CD14-positive monocyte (primary cell): Measurements from ENCODE around the gene CFAP157. TPM values are rescaled to one million over a fixed set of nuclear protein-coding genes. Genes with fewer than 3 reads are reported as not detected.
A peak's percentile ranks its signal among the peaks of the same experiment; 100 is the strongest.

Experiments
- DNase-seq, 3 donors: peaks; one replicate each; pipeline ENCODE4 v3.0.0-alpha.2; 2011 to 2022
- H2AFZ ChIP-seq: 2 replicates; pipeline ENCODE4 v1.6.0; 2012; ENCODE audit warnings: mild to moderate bottlenecking, low read depth, low read length, inconsistent platforms; ENCODE audit not compliant: insufficient read depth, poor library complexity, severe bottlenecking
- H3K27ac ChIP-seq, 2 donors: 1 replicate in 1 of 2; 2 replicates in 1 of 2; pipeline ENCODE4 v1.5.1; 2012 to 2013; ENCODE audit warnings: low read length in 2 of 2, control low read depth in 1 of 2, inconsistent platforms in 1 of 2, low read depth in 1 of 2, mild to moderate bottlenecking in 1 of 2
- H3K27me3 ChIP-seq, 2 donors: one replicate each; pipeline versions ENCODE4 v1.6.0 to v1.6.1; 2011 to 2013; ENCODE audit warnings: low read length in 2 of 2; ENCODE audit not compliant: control insufficient read depth in 2 of 2, insufficient read depth in 2 of 2
- H3K36me3 ChIP-seq, 2 donors: replicated peaks in 1 of 2; 1 replicate in 1 of 2; 2 replicates in 1 of 2; pipeline versions ENCODE4 v1.5.1 to v1.6.1; 2012 to 2013; ENCODE audit warnings: low read length in 2 of 2, control low read depth in 1 of 2, inconsistent platforms in 1 of 2, mild to moderate bottlenecking in 1 of 2; ENCODE audit not compliant: insufficient read depth in 2 of 2, control insufficient read depth in 1 of 2
- H3K4me1 ChIP-seq, 2 donors: 1 replicate in 1 of 2; 2 replicates in 1 of 2; pipeline versions ENCODE4 v1.5.1 to v1.6.1; 2012 to 2013; ENCODE audit warnings: low read length in 2 of 2, control low read depth in 1 of 2, inconsistent platforms in 1 of 2, mild to moderate bottlenecking in 1 of 2, moderate library complexity in 1 of 2; ENCODE audit not compliant: insufficient read depth in 2 of 2, control insufficient read depth in 1 of 2
- H3K4me2 ChIP-seq: replicated peaks from 2 replicates; pipeline ENCODE3; 2012; ENCODE audit warnings: low read length, moderate library complexity, mild to moderate bottlenecking; ENCODE audit not compliant: poor library complexity, severe bottlenecking; ENCODE audit errors: extremely low read depth
- H3K4me3 ChIP-seq, 3 experiments: fragments of 200-600 bp in 1 of 3; sonication (generic) in 1 of 3; replicated peaks in 1 of 3; 1 replicate in 2 of 3; 2 replicates in 1 of 3; pipeline ENCODE4 v1.5.1; 2011 to 2013; ENCODE audit warnings: low read length in 3 of 3, mild to moderate bottlenecking in 3 of 3, control low read depth in 2 of 3, low read depth in 2 of 3, inconsistent platforms in 1 of 3, moderate library complexity in 1 of 3
- H3K79me2 ChIP-seq: 2 replicates; pipeline ENCODE4 v1.6.0; 2012; ENCODE audit warnings: mild to moderate bottlenecking, control low read depth, inconsistent platforms, low read length, moderate library complexity; ENCODE audit not compliant: insufficient read depth
- H3K9ac ChIP-seq: 2 replicates; pipeline ENCODE4 v1.6.0; 2017; ENCODE audit warnings: low read length, mild to moderate bottlenecking; ENCODE audit not compliant: insufficient read depth, poor library complexity, severe bottlenecking
- H3K9me3 ChIP-seq, 2 donors: replicated peaks in 1 of 2; 1 replicate in 1 of 2; 2 replicates in 1 of 2; pipeline versions ENCODE4 v1.5.1 to v1.6.1; 2012 to 2013; ENCODE audit warnings: low read length in 2 of 2, control low read depth in 1 of 2; ENCODE audit not compliant: control insufficient read depth in 1 of 2, insufficient read depth in 1 of 2
- H4K20me1 ChIP-seq: 2 replicates; pipeline ENCODE4 v1.6.0; 2012; ENCODE audit warnings: mild to moderate bottlenecking, low read length, control low read depth, moderate library complexity; ENCODE audit not compliant: insufficient read depth
- H3K27ac Mint-ChIP-seq, 7 donors: one replicate each; pipeline ENCODE4 v1.8.0; 2020; ENCODE audit warnings: mild to moderate bottlenecking in 7 of 7, mixed read lengths in 7 of 7, moderate library complexity in 6 of 7, inconsistent platforms in 2 of 7
- H3K27me3 Mint-ChIP-seq, 3 donors: one replicate each; pipeline ENCODE4 v1.8.0; 2021 to 2022; ENCODE audit warnings: low read depth in 3 of 3, mild to moderate bottlenecking in 3 of 3, mixed read lengths in 3 of 3, moderate library complexity in 3 of 3, inconsistent platforms in 1 of 3
- H3K36me3 Mint-ChIP-seq, 2 donors: one replicate each; pipeline ENCODE4 v1.8.0; 2020; ENCODE audit warnings: mixed read lengths in 2 of 2, inconsistent platforms in 1 of 2, mild to moderate bottlenecking in 1 of 2
- H3K4me1 Mint-ChIP-seq: one replicate; pipeline ENCODE4 v1.8.0; 2020; ENCODE audit warnings: mild to moderate bottlenecking, mixed read lengths
- H3K4me3 Mint-ChIP-seq, 2 donors: one replicate each; pipeline ENCODE4 v1.8.0; 2020; ENCODE audit warnings: mild to moderate bottlenecking in 2 of 2, mixed read lengths in 2 of 2, moderate library complexity in 1 of 2
- H3K9me3 Mint-ChIP-seq, 7 donors: one replicate each; pipeline ENCODE4 v1.8.0; 2020 to 2022; ENCODE audit warnings: mixed read lengths in 7 of 7, mild to moderate bottlenecking in 6 of 7, moderate library complexity in 6 of 7, inconsistent platforms in 2 of 7
- CTCF ChIP-seq: fragments of 200-600 bp; IDR thresholded peaks from one replicate; pipeline ENCODE4 v1.8.0; 2022; ENCODE audit warnings: antibody characterized with exemption, mild to moderate bottlenecking
- WGBS: methylation state at CpG from one replicate; pipeline ENCODE4 v1.1.5; 2013; ENCODE audit warnings: missing lambda C conversion rate; ENCODE audit not compliant: insufficient coverage; 5-methylcytosine and 5-hydroxymethylcytosine counted together
- intact Hi-C, 2 donors: fragments of 100-400 bp; cut with micrococcal nuclease; formaldehyde crosslinking; loops; one replicate each; pipeline versions ENCODE4 v1.15.0 to v1.15.1; 2023
- polyA plus RNA-seq, 3 donors: library from polyadenylated mRNA; depleted of rRNA in 1 of 3; unstranded in 2 of 3; stranded (reverse) in 1 of 3; fragments of 300-500 nt in 2 of 3; fragments of >200 nt in 1 of 3; fragmentation: Illumina TruSeq in 2 of 3; gene quantifications; 1 replicate in 2 of 3; 2 replicates in 1 of 3; pipeline ENCODE4 v1.2.3, GENCODE V29; 2012 to 2021

Gene CFAP157
- polyA plus RNA-seq, 3 donors: 0.06 to 0.09 TPM; not detected in 1

- Histone ChIP-seq H3K79me2 (no peaks in the 10 kb centered on the region), H3K27ac (no peak overlapping the region), H3K4me2 (no peak overlapping the region), H3K36me3 (no peaks in the 10 kb centered on the region), H4K20me1 (no peaks in the 10 kb centered on the region), H3K9ac (no peak overlapping the region), H2AFZ (no peak overlapping the region), H3K27me3 (no peaks in the 10 kb centered on the region), H3K9me3 (no peaks in the 10 kb centered on the region), H3K4me1 (no peaks in the 10 kb centered on the region), H3K4me3 (no peak overlapping the region)
- no peak for DNase-seq
- intact Hi-C loops: no loop called here
- WGBS: no CpG with 5 or more reads among the region's 2 CpGs
- TF ChIP-seq CTCF: no peak
- Mint-ChIP-seq H3K4me1 (no peaks in the 10 kb centered on the region), H3K9me3 (no peaks in the 10 kb centered on the region), H3K27me3 (peaks cover 0 to 5% (median 2%) of the 10 kb centered on the region in 3 donors), H3K36me3 (no peaks in the 10 kb centered on the region), H3K27ac (no peak overlapping the region), H3K4me3 (no peak overlapping the region)
Measured at GRCh38 chr9:127679506-127679905, 27.3 kb upstream of the CFAP157 start.

DNA sequence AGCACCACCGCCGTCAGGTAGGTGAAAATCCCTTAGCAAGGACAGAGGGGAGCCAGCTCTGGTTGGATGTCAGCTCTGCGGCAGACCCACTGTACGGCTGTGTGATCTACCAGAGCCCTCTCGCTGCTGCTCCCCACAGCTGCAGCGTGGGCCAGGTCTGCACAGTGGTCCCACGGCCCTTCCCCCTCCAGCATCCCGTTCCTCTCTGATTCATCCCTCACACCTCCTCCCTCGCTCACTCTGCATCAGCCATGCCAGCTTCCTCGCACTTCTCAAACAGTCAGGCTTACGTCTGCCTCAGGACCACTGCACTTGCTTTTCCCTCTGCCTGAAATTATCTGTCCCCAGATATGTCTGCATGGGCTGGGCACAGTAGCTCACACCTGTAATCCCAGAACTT lies 26.6 kb upstream of the CFAP157 start:
- Histone ChIP-seq H3K9ac (no peak overlapping the region), H3K27ac (no peak overlapping the region), H3K4me3 (no peak overlapping the region), H3K27me3 (no peaks in the 10 kb centered on the region), H3K9me3 (no peaks in the 10 kb centered on the region), H3K4me1 (no peaks in the 10 kb centered on the region), H3K36me3 (no peaks in the 10 kb centered on the region), H2AFZ (no peak overlapping the region), H3K4me2 (no peak overlapping the region), H4K20me1 (no peaks in the 10 kb centered on the region), H3K79me2 (no peaks in the 10 kb centered on the region)
- Mint-ChIP-seq H3K27me3 (peaks cover 0 to 5% (median 2%) of the 10 kb centered on the region in 3 donors), H3K36me3 (no peaks in the 10 kb centered on the region), H3K9me3 (no peaks in the 10 kb centered on the region), H3K27ac (peak overlapping the region in 1 of 7 donors; percentile 1), H3K4me1 (no peaks in the 10 kb centered on the region), H3K4me3 (no peak overlapping the region)
- DNase-seq: no peak
- intact Hi-C loops: no loop called here
- WGBS: 94% methylated on average over 9 of the region's 11 CpGs
- TF ChIP-seq CTCF: no peak
